Renal cortical epithelial cell (primary cell): ENCODE measurements around the gene ZDHHC8. TPM values are rescaled to one million over a fixed set of nuclear protein-coding genes. Genes with fewer than 3 reads are reported as not detected.

Experiments used
- DNase-seq: peaks from one replicate; pipeline ENCODE4 v3.0.0-alpha.2; 2011; ENCODE audit warnings: low read depth
- total RNA-seq: library from RNA; depleted of rRNA; stranded (reverse); fragments of >200 nt; gene quantifications from 2 replicates; pipeline ENCODE4 v1.2.3, GENCODE V29; 2014

The ZDHHC8 gene
- total RNA-seq, 1 donor from 2014 or later = 35.3 TPM

- DNase-seq = no peak
Measured at GRCh38 chr22:20114506-20115475, 16.8 kb upstream of the ZDHHC8 start.

- DNase-seq = no peak
Measured at GRCh38 chr22:20115691-20116375, 15.8 kb upstream of the ZDHHC8 start, which contains the start of gene RANBP1. Gene RANBP1 (plus strand): TSS chr22:20116104. CDS start chr22:20116185, 81 bp downstream.

- DNase-seq = no peak
Measured at GRCh38 chr22:20116376-20116950, 15.1 kb upstream of the ZDHHC8 start.

DNA sequence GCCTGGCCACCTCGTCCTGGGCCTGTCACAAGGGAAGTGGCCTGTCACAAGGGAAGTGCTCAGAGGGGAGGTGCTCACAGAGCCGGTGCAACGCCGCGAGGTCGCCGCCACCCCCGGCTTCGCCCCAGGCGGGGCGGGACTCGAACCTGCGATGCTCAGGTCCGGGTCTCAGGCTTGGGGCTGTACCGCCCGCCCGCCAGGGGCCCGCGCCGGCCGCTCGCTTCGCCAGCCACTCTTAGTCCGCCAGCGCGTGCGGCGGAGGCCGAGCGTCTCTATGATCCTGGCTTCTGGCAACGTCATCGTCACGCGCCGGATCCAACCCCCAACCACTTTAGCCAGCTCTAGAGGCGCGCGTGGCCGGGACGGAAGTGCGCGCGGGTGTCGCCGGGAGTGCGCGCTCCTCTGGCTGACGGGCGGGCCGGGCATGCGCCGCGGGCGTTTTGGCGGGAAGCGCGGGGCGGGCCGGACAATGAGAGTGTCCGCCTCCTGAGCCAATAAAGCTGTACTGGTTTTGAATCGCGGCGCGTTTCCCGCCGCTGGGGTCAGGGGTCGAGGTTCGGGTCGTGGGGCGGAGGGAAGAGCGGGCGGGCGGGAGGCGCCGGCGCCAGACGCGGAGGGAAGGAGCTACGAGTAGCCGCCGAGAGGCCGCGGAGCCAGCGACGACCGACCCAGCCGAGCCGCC, 14.5 kb upstream of the ZDHHC8 start, which contains the start of gene TRMT2A:
TSS of gene TRMT2A (minus strand) at position 276 of the 682 bp plus-strand sequence. CDS start 320 bp downstream, outside the sequence.
- peak; percentile 87 for DNase-seq

DNA sequence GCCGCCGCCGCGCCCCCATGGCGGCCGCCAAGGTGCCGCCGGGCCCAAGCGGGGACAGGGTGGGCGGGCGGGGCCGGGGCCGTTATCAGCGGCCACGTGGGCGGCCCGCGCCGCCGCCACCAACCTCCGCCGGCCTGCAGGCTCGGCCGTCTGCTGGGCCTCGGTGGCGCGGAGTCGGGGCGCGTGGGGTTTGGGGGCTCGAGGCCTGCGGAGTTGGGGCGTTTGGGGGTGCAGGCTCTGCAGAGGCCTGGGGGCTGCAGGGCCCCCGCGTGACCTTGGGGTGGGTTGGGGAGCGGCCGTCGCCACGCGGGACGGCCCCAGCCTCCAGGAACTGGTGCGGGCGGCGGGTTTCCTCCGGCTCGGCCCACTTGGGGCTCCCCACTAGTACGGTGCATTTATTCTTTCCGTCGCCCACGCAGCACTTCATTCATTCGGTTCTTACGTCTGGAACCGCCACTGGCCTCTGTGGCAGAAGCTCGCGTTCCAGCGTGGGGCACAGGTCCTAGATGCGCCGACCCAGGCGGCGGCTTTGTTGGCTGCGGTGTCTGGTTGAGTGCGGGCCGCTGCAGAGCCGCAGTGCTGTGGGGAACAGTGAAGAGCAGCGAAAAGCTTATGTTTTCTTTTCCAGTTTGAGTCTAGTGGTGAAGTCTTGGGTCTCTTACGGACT, 13.8 kb upstream of the ZDHHC8 start:
- DNase-seq = no peak

DNA sequence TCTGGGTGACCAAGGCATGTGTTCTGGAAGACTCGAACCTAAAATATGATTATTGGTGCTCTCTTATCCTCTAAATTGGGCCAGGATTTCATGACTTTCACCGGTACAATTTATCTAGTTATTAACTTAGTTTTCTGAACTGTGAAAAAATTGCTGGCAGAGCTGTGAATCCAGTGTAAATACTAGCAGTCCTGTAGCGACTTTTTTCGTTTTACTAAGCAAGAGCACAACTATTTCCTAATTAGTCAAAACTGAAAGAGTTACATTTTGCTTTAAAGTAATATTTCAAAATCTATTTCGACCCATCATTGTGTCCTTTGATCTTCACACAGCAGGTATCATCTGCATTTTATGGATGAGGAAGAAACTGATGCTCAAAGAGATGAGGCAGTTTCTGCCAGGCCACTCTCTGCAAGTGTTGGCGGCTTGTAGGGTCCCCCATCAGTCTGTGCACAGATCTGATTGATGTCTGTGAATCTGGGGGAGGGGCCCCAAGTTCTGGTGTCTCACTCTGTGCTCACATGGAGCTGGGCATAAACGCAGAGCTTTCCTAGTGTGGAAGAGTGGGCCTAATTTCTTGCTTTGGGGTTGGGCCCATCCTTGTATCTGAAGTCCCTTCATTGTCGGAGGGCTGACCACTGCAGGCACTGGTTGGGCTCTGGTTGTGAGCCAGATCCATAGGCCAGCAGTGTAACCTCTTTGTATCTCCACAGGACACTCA, 13.1 kb upstream of the ZDHHC8 start:
- DNase-seq = no peak

DNA sequence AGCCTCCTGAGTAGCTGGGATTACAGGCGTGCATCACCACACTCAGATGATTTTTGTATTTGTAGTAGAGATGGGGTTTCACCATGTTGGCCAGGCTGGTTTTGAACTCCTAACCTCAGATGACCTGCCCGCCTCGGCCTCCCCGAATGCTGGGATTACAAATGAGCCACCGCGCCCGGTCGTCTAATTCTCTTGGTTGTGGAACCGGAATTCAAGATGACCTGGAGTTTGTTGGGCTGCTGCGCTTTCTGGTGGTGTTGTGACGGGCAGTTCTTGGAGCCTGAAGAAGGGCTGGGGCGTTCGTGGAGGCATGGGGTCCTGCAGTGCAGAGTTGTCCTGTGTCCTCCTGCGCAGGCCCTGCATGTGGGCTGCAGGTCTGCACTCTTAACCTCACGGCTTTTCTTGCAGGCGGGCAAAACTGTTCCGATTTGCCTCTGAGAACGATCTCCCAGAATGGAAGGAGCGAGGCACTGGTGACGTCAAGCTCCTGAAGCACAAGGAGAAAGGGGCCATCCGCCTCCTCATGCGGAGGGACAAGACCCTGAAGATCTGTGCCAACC, 9.7 kb upstream of the ZDHHC8 start:
- no peak for DNase-seq

DNA sequence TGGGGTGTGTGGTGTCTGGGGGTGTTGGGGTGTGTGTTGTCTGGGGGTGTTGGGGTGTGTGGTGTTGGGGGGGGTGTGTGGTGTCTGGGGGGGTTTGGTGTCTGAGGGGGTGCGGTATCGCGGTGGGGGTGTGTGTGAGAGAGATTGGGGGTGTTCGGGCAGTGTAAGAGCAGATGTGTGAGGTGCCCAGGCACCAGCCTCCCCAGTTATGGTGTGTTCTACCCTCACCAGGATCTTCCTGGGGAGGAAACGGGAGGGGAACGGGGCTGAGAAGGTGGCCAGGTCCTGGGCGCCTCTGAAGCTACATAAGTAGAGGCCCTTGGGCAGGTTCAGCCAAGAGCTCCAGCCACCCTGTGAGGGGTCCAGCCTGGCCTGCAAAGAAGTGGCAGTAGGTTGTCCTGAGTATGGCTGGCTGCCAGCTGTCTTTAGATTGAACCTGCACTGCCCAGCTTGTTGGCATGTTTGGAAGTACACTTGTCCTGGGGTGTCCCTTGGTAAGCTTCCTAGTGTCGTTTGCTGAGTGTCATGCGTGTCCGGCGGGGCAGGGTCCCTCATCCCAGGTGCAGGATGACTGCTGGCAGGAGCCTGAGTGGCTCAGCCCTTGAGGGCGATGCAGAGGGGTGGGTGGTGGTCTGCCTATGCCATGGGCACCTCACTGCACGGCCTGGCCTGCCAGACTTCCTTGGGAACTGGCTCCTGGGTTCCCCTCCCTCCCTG, 8.1 kb upstream of the ZDHHC8 start:
- no peak for DNase-seq

DNA sequence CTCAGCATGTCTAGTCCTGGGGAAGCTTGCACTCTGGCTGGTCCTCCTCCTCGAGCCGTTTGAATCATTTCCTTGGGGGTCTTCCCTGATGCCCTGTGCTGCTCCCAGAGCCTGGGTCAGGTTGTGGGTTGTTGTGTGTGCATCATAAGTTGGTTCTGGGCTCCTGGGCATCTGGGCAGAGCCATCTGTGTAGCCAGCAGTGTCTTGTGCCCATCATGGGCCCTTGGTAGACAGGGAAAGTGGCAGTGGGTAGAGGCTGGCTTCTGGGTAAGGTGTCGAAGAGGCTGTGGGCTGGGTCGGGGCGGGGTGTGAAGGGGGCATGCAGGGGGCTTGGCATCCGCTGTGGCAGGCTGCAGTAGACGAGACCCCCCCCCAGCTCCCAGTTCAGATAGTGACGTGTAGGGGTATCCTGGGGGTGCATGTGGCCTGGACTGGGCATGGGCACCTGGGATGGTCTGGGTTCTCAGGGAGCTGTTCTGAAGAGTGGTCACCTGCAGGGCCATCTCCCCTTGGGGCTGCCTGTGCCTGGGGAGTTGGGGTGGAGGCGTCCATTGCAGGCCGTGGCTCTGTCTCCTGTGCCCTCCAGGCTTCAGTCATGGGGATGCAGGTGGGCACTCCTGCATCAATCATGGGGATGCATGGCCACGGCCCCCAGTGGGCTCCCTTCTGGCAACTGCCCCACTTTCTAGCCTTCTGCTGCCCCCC, 7.4 kb upstream of the ZDHHC8 start:
- DNase-seq = no peak

DNA sequence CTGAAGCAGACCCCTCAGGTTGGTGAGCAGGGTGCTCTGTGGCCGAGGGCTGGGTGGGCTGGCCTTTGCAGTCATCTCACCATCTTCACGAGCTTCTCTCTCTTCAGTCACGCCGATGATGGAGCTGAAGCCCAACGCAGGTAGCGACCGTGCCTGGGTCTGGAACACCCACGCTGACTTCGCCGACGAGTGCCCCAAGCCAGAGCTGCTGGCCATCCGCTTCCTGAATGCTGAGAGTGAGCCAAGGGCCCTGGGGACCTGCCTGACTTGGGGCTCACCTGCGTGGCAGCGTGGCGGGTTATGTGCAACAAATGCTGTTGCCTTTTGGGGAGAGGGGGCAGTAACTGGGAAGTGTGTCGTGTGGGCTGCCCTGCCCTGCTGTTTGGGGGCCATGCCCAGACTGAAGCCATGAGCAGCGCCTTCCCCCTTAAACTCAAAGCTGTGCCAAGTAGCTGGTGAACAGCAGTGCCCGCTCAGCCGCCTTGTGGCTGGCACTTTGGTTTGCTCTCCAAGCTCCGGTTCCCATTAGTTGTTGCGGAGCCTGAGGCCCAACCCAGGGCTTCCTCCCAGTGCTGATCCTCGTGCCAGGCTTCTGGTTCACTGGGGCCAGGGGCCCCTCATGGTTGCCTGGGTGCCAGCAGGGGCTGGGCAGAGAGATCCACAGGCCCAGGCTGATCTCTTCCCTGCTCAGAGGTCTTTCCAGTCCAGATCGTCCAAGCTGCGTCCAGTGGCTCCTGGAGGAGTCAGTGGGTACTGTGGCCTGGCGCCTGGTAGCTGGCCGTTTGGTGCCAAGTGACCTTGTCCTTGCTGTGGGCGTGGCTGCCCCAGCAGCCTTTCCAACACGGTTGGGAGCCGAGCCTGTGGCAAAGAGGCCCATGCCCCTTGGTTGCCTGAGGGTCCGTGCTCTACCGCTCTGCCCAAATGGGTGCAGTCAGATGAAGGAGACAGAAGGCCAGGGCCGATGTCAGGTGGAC, 6.1 kb upstream of the ZDHHC8 start:
- DNase-seq = no peak

- no peak for DNase-seq
Measured at GRCh38 chr22:20126284-20127029, 5.1 kb upstream of the ZDHHC8 start.

DNA sequence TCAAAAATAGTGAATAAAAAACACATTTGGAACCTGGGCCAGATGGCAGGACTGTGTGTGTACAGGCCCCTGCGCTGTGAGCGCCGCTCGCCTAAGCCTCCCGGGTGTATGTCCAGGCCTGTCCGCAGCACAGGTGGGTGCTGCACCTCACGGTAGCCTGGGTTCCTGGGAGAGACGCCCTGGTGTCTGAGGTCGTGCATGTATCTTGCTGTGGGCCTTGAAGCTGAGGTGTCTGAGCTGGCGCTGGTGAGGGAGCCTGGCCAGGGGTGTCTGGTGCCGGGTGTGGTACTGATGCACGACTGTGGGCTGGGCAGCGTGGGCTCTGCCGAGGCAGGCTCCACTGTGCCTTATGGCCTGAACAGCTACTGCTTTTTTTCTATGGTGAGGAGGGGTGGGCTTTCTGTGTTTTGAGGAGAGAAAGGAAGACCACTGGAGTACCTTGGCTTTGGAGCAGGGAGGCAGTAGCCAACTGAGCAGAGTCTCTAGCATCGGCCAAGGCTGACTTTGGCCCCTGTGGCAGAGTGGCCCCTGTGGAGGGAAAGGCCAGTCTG, 4.2 kb upstream of the ZDHHC8 start:
- DNase-seq = no peak

DNA sequence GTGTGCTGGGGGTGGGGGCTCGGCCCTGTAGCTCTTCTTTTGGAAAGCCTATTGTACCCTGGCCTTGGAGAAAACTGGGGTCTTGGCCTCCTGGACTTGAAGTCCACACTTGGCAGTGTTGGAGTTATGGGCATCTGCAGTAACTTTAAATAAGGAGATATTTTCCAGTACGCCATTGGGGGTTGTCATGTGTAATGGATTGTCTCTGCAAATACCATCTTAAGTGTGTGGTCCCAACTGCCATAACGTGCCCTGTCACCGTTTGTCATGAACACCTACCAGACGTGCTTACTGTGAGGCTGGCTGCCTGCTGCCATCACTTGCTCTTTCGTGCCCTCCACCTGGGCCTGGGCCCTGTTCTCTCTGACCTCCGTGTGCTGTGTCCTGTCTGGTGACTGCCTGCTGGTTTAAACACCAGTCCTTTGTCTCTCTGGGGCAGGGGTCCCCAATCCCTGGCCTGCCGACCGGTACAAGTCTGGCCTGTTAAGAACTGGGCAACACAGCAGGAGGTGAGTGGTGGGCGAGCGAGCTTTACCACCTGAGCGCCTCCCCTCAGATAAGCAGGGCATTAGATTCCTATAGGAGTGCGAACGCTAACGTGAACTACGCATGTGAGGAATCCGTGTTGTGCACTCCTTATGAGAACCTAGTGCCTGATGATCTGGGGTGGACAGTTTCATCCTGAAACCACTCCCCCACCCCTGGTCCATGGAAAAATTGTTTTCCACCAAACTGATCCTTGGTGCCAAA, 3.6 kb upstream of the ZDHHC8 start:
- DNase-seq = no peak

- DNase-seq = no peak
Measured at GRCh38 chr22:20128619-20128901, 3.0 kb upstream of the ZDHHC8 start.

GRCh38 chr22:20128902-20129746, 2.5 kb upstream of the ZDHHC8 start:
- DNase-seq = no peak

DNA sequence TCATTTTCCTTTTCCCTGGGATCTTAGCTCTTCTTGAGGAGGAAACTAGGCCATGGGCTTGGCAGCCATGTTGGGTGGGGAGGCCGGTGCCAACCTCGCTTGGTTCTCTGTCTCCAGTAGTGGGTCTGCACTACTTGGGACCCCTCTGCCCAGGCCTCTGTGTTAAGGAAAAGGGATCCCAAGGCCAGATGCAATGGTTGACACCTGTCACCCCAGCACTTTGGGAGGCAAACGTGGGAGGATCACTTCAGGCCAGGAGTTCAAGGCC, 1.9 kb upstream of the ZDHHC8 start:
- DNase-seq = no peak
